Stimulated activated naive CD4-positive, alpha-beta T cell treated with Interleukin-2 at 50 U/mL for 16 hours (primary cell): ENCODE data around the gene STARD5.
A peak's percentile ranks its signal among the peaks of the same experiment; 100 is the strongest.

Experiments
- DNase-seq: peaks from one replicate; lab custom pipeline; 2025; lab: John Stamatoyannopoulos, UW

Gene STARD5

GRCh38 chr15:81311752-81312464 lies 12.0 kb downstream of the STARD5 start:
- DNase-seq: no peak

DNA sequence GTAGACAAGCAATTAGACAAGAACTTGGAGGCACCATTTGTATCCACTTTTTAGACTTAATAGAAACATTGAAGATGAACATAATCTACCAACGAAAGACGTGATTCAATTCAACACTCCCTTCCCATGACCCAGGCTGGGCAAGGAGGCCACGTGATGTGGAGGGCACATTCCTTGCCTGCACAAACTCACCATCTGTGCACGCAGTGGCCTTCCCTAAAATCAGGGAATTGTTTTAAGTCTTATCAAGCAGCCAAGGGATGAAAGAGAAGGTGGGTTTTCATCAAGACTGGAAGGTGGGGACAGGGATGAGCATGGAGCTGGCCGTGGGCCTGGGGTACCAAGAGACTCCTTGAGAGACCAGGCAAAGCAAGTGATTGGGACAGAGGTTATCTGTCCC lies 13.5 kb downstream of the STARD5 start:
- DNase-seq: no peak

DNA sequence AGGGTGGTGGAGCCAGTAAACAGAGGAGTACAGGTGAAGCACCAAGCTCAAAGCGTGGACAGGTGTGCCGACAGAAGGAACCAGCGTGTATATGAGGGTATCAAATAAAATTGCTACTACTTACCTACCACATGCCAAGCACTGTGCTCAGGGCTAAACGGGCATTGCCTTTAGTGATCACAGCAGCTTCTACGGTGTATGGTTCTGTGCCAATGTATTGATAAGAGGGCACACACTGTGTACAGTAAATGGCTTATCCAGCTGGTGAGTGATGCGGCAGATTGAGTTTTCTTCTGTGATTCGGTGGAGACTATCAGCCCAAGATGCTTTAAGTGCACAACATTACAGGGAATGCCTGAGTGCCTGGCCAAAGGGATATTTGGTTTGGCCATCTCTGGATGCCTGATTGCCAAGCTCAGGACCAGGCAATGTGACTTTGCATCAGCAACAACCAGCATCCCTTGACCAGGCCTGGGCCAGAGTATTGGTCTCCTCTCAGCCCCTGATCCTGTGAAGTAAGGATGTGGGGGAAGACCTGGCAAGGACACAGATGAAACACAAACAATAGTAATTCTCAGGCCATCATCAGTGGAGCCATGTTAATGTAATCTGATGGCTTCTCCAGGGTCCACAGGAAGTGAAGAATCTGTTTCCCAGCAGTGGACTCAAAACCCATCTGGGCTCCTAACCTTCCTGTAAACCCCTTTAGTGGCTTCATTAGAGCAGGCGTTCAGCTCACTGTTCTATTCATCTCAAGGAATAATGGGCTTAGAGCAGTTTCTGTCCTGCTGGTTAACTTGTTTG lies 14.1 kb downstream of the STARD5 start:
- DNase-seq: no peak

GRCh38 chr15:81308260-81308659 lies 15.7 kb downstream of the STARD5 start:
- DNase-seq: no peak

DNA sequence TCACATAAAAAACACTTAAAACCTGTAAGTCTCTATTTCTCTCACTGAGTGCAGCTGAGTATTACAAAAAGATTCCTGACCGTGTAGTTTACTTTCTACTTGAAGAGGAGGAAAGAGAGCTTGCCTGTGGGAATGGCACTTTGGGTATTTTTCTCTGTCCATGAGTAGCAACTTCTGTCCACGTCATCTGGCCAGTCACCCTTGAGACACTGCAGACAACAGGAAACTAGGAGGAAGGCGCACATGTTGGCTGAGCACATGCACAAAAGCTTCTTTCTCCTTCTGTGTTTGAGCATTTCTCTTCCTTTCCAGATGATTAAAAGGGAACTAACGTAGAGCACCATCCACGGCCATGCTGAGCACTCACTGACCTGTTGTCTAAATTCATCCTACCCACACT lies 19.7 kb downstream of the STARD5 start:
- DNase-seq: no peak

GRCh38 chr15:81303244-81304225 lies 20.4 kb downstream of the STARD5 start:
- DNase-seq: no peak

- no peak for DNase-seq
Observed at GRCh38 chr15:81302701-81303109, 21.2 kb downstream of the STARD5 start.

- peak; percentile 21 for DNase-seq
Observed at GRCh38 chr15:81301815-81302399, 22.0 kb downstream of the STARD5 start.

DNA sequence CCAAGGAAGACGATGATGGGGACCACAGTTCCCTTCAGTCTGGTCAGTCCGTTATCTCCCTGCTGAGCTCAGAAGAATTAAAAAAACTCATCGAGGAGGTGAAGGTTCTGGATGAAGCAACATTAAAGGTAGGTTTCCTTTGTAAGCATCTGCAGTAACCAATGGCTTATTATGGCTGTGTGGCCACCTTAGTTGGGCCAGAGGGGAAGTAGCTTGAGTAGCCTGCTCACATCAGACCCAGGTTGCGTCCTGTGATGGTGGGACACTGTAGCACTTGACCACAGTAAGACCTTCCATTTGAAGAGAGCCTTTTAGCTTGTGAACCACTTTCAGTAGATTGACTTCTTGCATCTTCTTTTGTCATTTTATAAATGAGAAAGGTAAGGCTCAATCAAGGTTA lies 22.6 kb downstream of the STARD5 start:
- DNase-seq: no peak

GRCh38 chr15:81299630-81300273 lies 24.2 kb downstream of the STARD5 start:
- no peak for DNase-seq

DNA sequence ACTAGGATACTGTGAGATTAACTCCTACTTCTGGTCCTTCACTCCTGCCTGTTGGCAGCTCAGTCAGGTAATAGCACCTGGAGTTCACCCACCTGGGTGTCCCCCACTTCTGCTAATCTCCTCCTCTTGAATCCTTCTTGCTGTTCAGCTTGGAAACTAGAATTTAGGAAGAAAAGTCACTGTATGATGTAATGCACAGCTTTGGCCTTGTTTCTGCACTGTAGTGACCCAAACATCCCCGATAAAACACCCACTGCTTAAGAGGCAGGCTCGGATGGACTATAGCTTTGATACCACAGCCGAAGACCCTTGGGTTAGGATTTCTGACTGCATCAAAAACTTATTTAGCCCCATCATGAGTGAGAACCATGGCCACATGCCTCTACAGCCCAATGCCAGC lies 24.8 kb downstream of the STARD5 start:
- no peak for DNase-seq

- DNase-seq: no peak
Observed at GRCh38 chr15:81298611-81299010, 25.3 kb downstream of the STARD5 start.

DNA sequence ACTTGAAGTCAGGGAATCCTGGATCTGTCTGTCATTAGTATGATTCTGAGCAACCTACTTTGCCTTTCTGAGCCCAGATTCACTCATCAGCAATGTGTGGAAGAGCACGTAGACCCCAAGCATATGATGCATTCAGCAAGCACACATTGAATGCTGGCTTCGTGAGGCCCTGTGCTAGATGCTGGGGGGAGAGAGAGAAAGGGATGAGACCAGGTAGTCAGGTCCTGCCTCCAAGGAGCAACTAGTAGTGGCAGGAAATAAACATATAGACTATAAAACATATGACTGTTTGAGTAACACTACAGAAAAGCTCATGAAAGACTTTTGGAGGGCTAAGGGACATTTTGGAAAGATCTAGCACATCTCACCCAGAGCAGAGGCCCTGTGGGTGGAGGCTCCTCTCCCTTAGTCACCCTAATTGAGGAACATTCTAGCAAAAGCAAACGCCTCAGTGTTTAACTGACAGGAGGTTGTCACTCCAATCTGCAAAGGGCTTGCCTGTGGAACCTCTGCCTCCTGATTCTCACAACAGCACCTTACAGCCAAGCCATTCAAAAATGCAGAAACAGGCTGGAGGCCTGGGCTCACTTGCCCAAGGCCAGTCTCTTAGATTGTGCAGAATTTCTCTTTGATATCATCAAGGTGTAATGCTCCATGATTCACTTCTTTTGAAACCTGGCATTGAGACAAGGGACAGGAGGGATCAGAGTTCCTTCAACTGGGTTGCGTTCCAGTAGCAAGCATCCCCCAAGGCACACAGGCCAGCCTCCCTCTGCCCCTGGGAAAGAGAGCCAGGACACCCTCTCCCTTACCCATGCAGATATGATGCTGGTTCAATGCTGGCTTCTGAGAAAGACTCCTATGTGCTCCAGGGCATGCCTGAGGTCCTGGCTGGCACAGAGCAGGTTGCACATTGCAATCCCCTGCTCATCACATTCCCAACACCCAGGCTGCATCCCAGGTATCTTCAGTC lies 26.1 kb downstream of the STARD5 start:
- DNase-seq: no peak

GRCh38 chr15:81297147-81297572 lies 26.8 kb downstream of the STARD5 start:
- no peak for DNase-seq

DNA sequence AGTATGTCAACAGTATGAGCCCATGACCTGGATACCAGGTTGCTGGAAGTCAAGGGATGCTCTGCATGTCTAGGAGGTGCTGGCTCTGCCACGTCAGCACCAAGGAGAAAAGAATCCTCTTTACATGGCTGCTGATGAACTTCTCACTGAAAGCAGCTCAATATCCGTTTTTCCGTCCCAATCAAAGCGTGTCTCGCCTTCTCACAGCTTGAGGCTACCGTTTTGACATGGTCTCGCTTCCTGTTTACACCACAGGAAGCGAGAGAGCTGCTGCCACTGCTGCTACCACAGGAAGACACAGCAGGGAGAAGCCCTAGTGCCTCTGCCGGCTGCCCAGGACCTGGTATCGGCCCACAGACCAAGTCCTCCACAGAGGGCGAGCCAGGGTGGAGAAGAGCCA lies 27.3 kb downstream of the STARD5 start:
- peak; percentile 74 for DNase-seq

DNA sequence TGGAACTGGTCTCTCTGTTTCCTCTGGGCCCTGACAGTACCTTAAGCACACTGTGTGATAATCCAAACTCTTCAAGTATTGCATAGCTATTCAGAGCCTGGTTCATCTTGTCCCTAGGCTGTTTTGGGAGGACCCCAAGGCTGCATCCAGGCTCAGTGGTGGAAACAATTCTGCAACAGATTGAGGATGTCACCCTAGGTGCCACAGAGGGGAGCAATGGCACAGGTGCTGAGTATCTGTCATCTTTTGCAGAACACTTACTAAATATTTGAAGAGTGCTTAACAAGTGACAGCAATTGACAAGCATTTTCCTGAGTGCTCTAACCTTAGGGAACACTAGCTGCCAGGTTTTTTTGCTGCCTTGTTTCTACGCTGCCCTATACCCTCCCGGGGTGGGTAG lies 27.8 kb downstream of the STARD5 start:
- no peak for DNase-seq

DNA sequence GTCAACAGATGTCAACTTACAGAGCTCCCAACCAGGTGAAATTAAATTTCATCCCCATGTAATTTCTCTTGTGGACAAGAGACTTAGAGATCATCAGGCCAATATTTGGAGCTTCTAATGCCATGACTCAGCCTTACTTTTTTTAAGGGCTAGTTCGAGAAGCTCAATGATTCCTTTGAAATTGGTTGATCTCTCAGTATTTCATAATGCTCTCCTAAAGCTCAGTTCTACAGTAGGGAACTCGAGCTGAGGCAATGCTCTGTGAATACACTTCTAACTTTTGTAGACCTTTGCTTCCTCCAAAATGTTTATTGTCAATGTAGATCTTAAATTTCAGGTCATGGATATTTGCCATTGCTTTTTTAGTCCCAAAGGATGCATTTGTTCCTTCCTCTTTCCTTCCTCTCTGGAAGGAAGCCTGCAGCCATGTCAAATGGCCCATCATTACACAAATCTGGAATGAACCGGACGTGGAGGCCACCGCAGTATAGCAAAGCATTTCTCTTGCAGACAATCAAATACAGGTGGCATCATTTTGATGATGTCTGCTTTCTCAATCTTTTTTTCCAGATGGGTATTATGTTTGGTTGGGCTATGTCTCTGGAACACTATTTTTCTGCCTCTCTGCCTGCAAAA lies 28.3 kb downstream of the STARD5 start:
- no peak for DNase-seq

DNA sequence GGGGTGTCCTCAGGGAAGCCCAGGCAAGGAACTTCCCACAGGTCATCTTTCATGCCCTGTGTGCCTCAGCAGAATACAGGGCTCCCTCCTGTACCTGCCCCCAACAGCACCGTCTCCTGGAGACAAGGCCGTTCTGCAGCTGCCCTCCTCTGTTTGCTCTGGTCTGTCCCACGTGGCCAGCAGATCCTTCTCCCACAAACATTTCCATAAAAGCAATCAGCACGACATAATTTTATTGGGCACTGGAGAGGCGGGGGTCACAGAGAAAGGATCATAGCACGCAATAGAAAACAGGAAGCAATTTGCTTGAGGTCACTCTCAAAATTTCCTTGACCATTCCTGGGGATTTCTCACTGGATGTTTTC lies 29.4 kb downstream of the STARD5 start:
- DNase-seq: no peak

GRCh38 chr15:81293728-81294515 lies 30.0 kb downstream of the STARD5 start:
- peak; percentile 79 for DNase-seq
